Trophoblast cell (in vitro differentiated cells and primary cell): Measurements from ENCODE around the gene GABPB2.

ENCODE experiments used
- DNase-seq, 2 donors: peaks; one replicate each; pipeline ENCODE4 v3.0.0-alpha.2; 2016
- H2AFZ ChIP-seq: 2 replicates; pipeline ENCODE4 v1.6.1; 2013; ENCODE audit warnings: low read length, moderate library complexity, mild to moderate bottlenecking; ENCODE audit not compliant: insufficient read depth, poor library complexity
- H2AK5ac ChIP-seq: 2 replicates; pipeline ENCODE4 v1.6.1; 2013; ENCODE audit warnings: mild to moderate bottlenecking, low read length
- H2BK120ac ChIP-seq: 2 replicates; pipeline ENCODE4 v1.6.1; 2013; ENCODE audit warnings: low read length, mild to moderate bottlenecking, moderate library complexity; ENCODE audit not compliant: insufficient read depth, poor library complexity
- H2BK12ac ChIP-seq: 2 replicates; pipeline ENCODE4 v1.6.1; 2013; ENCODE audit warnings: mild to moderate bottlenecking, low read length, moderate library complexity
- H2BK5ac ChIP-seq: 2 replicates; pipeline ENCODE4 v1.6.1; 2013; ENCODE audit warnings: low read length, low read depth, moderate library complexity, mild to moderate bottlenecking; ENCODE audit not compliant: poor library complexity
- H3K14ac ChIP-seq: 2 replicates; pipeline ENCODE4 v1.6.1; 2013; ENCODE audit warnings: mild to moderate bottlenecking, low read length
- H3K18ac ChIP-seq: 2 replicates; pipeline ENCODE4 v1.6.1; 2013; ENCODE audit warnings: mild to moderate bottlenecking, low read length
- H3K23ac ChIP-seq: 2 replicates; pipeline ENCODE4 v1.6.1; 2013; ENCODE audit warnings: low read length
- H3K27ac ChIP-seq: 2 replicates; pipeline ENCODE4 v1.5.1; 2013; ENCODE audit warnings: low read depth, mild to moderate bottlenecking, inconsistent platforms, low read length, moderate library complexity
- H3K27me3 ChIP-seq: 2 replicates; pipeline ENCODE4 v1.6.1; 2013; ENCODE audit warnings: inconsistent platforms, mild to moderate bottlenecking, low read length, moderate library complexity; ENCODE audit not compliant: insufficient read depth
- H3K36me3 ChIP-seq, 2 experiments: 1 replicate in 1 of 2; 2 replicates in 1 of 2; pipeline ENCODE4 v1.6.1; 2013; ENCODE audit warnings: low read length in 2 of 2, mild to moderate bottlenecking in 2 of 2, moderate library complexity in 1 of 2; ENCODE audit not compliant: insufficient read depth in 2 of 2, control insufficient read depth in 1 of 2
- H3K4ac ChIP-seq: 2 replicates; pipeline ENCODE4 v1.6.1; 2013; ENCODE audit warnings: low read depth, mild to moderate bottlenecking, low read length, moderate library complexity
- H3K4me1 ChIP-seq, 2 experiments: 1 replicate in 1 of 2; 2 replicates in 1 of 2; pipeline ENCODE4 v1.6.1; 2013; ENCODE audit warnings: low read length in 2 of 2, mild to moderate bottlenecking in 2 of 2, moderate library complexity in 1 of 2; ENCODE audit not compliant: insufficient read depth in 2 of 2, control insufficient read depth in 1 of 2
- H3K4me2 ChIP-seq: 2 replicates; pipeline ENCODE4 v1.6.1; 2013; ENCODE audit warnings: inconsistent platforms, mild to moderate bottlenecking, low read length, moderate library complexity
- H3K4me3 ChIP-seq: 2 replicates; pipeline ENCODE4 v1.5.1; 2013; ENCODE audit warnings: mild to moderate bottlenecking, low read depth, low read length, inconsistent platforms
- H3K79me1 ChIP-seq: one replicate; pipeline ENCODE4 v1.6.1; 2013; ENCODE audit warnings: low read length
- H3K79me2 ChIP-seq: 2 replicates; pipeline ENCODE4 v1.6.1; 2013; ENCODE audit warnings: low read length, mild to moderate bottlenecking; ENCODE audit not compliant: control insufficient read depth, insufficient read depth, poor library complexity
- H3K9ac ChIP-seq: 2 replicates; pipeline ENCODE4 v1.6.1; 2013; ENCODE audit warnings: mild to moderate bottlenecking, low read length
- H3K9me3 ChIP-seq: 2 replicates; pipeline ENCODE4 v1.6.1; 2013; ENCODE audit warnings: low read depth, mild to moderate bottlenecking, control low read depth, inconsistent platforms, low read length; ENCODE audit not compliant: insufficient read depth
- H4K12ac ChIP-seq: 2 replicates; pipeline ENCODE4 v1.6.1; 2013; ENCODE audit warnings: low read depth, mild to moderate bottlenecking, low read length, moderate library complexity
- H4K8ac ChIP-seq: 2 replicates; pipeline ENCODE4 v1.6.1; 2013; ENCODE audit warnings: low read depth, mild to moderate bottlenecking, low read length, moderate library complexity
- H4K91ac ChIP-seq: one replicate; pipeline ENCODE4 v1.6.1; 2013; ENCODE audit warnings: low read depth, mild to moderate bottlenecking, low read length, moderate library complexity
- WGBS: extraction: QIAGEN DNeasy Blood & Tissue Kit; methylation state at CpG from one replicate; pipeline ENCODE4 v1.1.7; 2013; ENCODE audit warnings: missing lambda C conversion rate; ENCODE audit not compliant: insufficient read length, insufficient coverage; ENCODE audit errors: extremely low coverage; 5-methylcytosine and 5-hydroxymethylcytosine counted together

GABPB2 gene

GRCh38 chr1:151035167-151035566, 35.4 kb upstream of the GABPB2 start:
- Histone ChIP-seq H3K4me2 (no peak overlapping the region), H3K27ac (no peak overlapping the region), H3K4ac (no peak overlapping the region), H3K79me2 (no peaks in the 10 kb centered on the region), H2BK5ac (no peak overlapping the region), H2AK5ac (no peak overlapping the region), H3K18ac (no peak overlapping the region), H3K27me3 (no peaks in the 10 kb centered on the region), H3K4me1 (peaks cover 0 to 3% of the 10 kb centered on the region in 2 experiments), H3K9me3 (no peaks in the 10 kb centered on the region), H4K8ac (no peak overlapping the region), H2AFZ (no peak overlapping the region), H3K4me3 (no peak overlapping the region), H4K91ac (no peak overlapping the region), H4K12ac (no peak overlapping the region), H3K14ac (no peak overlapping the region), H2BK120ac (no peak overlapping the region), H3K9ac (no peak overlapping the region), H2BK12ac (no peak overlapping the region), H3K23ac (no peak overlapping the region), H3K36me3 (peaks cover 6 to 10% of the 10 kb centered on the region in 2 experiments), H3K79me1 (no peaks in the 10 kb centered on the region)
- DNase-seq, result no peak
- no CpG with 5 or more reads among the region's 3 CpGs for WGBS

- no CpG with 5 or more reads among the region's 2 CpGs for WGBS
- Histone ChIP-seq H3K23ac (no peak within 1 kb of the TSS), H3K4ac (no peak within 1 kb of the TSS), H2BK120ac (no peak within 1 kb of the TSS), H3K27me3 (no peaks in the 10 kb centered on the region), H3K4me1 (peaks cover 0 to 3% of the 10 kb centered on the region in 2 experiments), H2AFZ (no peak within 1 kb of the TSS), H2BK12ac (no peak within 1 kb of the TSS), H3K79me2 (no peaks in the 10 kb centered on the region), H3K18ac (no peak within 1 kb of the TSS), H3K36me3 (peaks cover 6 to 9% of the 10 kb centered on the region in 2 experiments), H4K12ac (no peak within 1 kb of the TSS), H3K14ac (no peak within 1 kb of the TSS), H4K8ac (no peak within 1 kb of the TSS), H3K27ac (no peak within 1 kb of the TSS), H3K9ac (no peak within 1 kb of the TSS), H2AK5ac (no peak within 1 kb of the TSS), H2BK5ac (no peak within 1 kb of the TSS), H3K4me3 (no peak within 1 kb of the TSS), H3K9me3 (no peaks in the 10 kb centered on the region), H4K91ac (no peak within 1 kb of the TSS), H3K4me2 (no peak within 1 kb of the TSS), H3K79me1 (no peaks in the 10 kb centered on the region)
- DNase-seq, result no peak
Observed at GRCh38 chr1:151036356-151036755, 34.2 kb upstream of the GABPB2 start, which contains the start of gene BNIPL. Gene BNIPL (plus strand): TSS chr1:151036586. CDS start chr1:151036726, 140 bp downstream.

- H3K9ac ChIP-seq, result no peak overlapping the region
- H3K4me1 ChIP-seq, result peaks cover 0 to 3% of the 10 kb centered on the region in 2 experiments
- no peak overlapping the region for H2BK120ac ChIP-seq
- no peak overlapping the region for H3K27ac ChIP-seq
- H3K79me2 ChIP-seq, result no peaks in the 10 kb centered on the region
- no peak overlapping the region for H3K18ac ChIP-seq
- H2BK12ac ChIP-seq, result no peak overlapping the region
- H3K79me1 ChIP-seq, result no peaks in the 10 kb centered on the region
- no peak for DNase-seq
- H3K4me3 ChIP-seq, result no peak overlapping the region
- no peaks in the 10 kb centered on the region for H3K27me3 ChIP-seq
- H2BK5ac ChIP-seq, result no peak overlapping the region
- no peaks in the 10 kb centered on the region for H3K9me3 ChIP-seq
- H4K91ac ChIP-seq, result no peak overlapping the region
- H3K36me3 ChIP-seq, result peaks cover 6 to 7% of the 10 kb centered on the region in 2 experiments
- H3K23ac ChIP-seq, result no peak overlapping the region
- H4K12ac ChIP-seq, result no peak overlapping the region
- no peak overlapping the region for H3K4me2 ChIP-seq
- no CpG with 5 or more reads among the region's 6 CpGs for WGBS
- no peak overlapping the region for H3K4ac ChIP-seq
- no peak overlapping the region for H3K14ac ChIP-seq
- no peak overlapping the region for H2AFZ ChIP-seq
- H4K8ac ChIP-seq, result no peak overlapping the region
- no peak overlapping the region for H2AK5ac ChIP-seq
Observed at GRCh38 chr1:151037032-151037431, 33.5 kb upstream of the GABPB2 start.

- no CpG with 5 or more reads among the region's 3 CpGs for WGBS
- Histone ChIP-seq H4K91ac (no peak overlapping the region), H3K9ac (no peak overlapping the region), H3K4me2 (no peak overlapping the region), H2AFZ (no peak overlapping the region), H3K36me3 (no peaks in the 10 kb centered on the region), H3K27ac (no peak overlapping the region), H3K9me3 (peaks cover 2% of the 10 kb centered on the region), H3K4me3 (no peak overlapping the region), H3K4ac (no peak overlapping the region), H3K79me2 (no peaks in the 10 kb centered on the region), H3K27me3 (no peaks in the 10 kb centered on the region), H3K14ac (no peak overlapping the region), H3K79me1 (no peaks in the 10 kb centered on the region), H2BK12ac (no peak overlapping the region), H3K4me1 (peaks cover 0 to 3% of the 10 kb centered on the region in 2 experiments), H4K12ac (no peak overlapping the region), H2BK5ac (no peak overlapping the region), H3K23ac (no peak overlapping the region), H2AK5ac (no peak overlapping the region), H3K18ac (no peak overlapping the region), H4K8ac (no peak overlapping the region), H2BK120ac (no peak overlapping the region)
- no peak for DNase-seq
Observed at GRCh38 chr1:151039521-151039920, 31.0 kb upstream of the GABPB2 start.
